GM12891 (cell line): ENCODE results near the gene PCNA.
"Not testable (repeated sequence)": the region's sequence is repeated elsewhere in the genome, so short reads cannot be mapped to it uniquely, and the experiment has no call there.

ENCODE experiments used
- DNase-seq: peaks from one replicate; pipeline ENCODE4 v3.0.0; 2011; ENCODE audit warnings: low spot score; ENCODE audit not compliant: insufficient read length
- FAIRE-seq: peaks from 2 replicates; lab custom pipeline; 2011; peaks lifted over from hg19 to GRCh38; lab: Jason Lieb, UNC
- PAX5 ChIP-seq: IDR thresholded peaks from 2 replicates; pipeline ENCODE4 v1.6.1; 2011; ENCODE audit warnings: low read length, moderate library complexity, mild to moderate bottlenecking; ENCODE audit not compliant: insufficient read depth, severe bottlenecking
- POLR2A ChIP-seq: IDR thresholded peaks from 2 replicates; pipeline ENCODE4 v1.6.1; 2011; ENCODE audit warnings: low read depth, low read length, control low read depth
- POLR2AphosphoS5 ChIP-seq: IDR thresholded peaks from 2 replicates; pipeline ENCODE4 v1.6.1; 2011; ENCODE audit warnings: low read depth, low read length, control low read depth
- POU2F2 ChIP-seq: IDR thresholded peaks from 2 replicates; pipeline ENCODE4 v1.6.1; 2011; ENCODE audit warnings: low read depth, mild to moderate bottlenecking, control low read depth, low read length, moderate library complexity
- SPI1 ChIP-seq: IDR thresholded peaks from 2 replicates; pipeline ENCODE4 v1.6.1; 2011; ENCODE audit warnings: low read depth, low read length, control low read depth
- TAF1 ChIP-seq: IDR thresholded peaks from 2 replicates; pipeline ENCODE4 v1.6.1; 2011; ENCODE audit warnings: low read depth, low read length, control low read depth

The PCNA gene

GRCh38 chr20:5085380-5085779, 34.4 kb downstream of the PCNA start:
- FAIRE-seq, result no peak
- no peak for TF ChIP-seq TAF1
- TF ChIP-seq POLR2A, result no peak
- no peak for TF ChIP-seq POU2F2
- no peak for TF ChIP-seq POLR2AphosphoS5
- TF ChIP-seq SPI1, result no peak
- no peak for TF ChIP-seq PAX5
- DNase-seq, result no peak

GRCh38 chr20:5080384-5080877, 39.3 kb downstream of the PCNA start:
- no peak for DNase-seq
- no peak for FAIRE-seq
- TF ChIP-seq POLR2AphosphoS5 (no peak), SPI1 (peak; percentile 76)

DNA sequence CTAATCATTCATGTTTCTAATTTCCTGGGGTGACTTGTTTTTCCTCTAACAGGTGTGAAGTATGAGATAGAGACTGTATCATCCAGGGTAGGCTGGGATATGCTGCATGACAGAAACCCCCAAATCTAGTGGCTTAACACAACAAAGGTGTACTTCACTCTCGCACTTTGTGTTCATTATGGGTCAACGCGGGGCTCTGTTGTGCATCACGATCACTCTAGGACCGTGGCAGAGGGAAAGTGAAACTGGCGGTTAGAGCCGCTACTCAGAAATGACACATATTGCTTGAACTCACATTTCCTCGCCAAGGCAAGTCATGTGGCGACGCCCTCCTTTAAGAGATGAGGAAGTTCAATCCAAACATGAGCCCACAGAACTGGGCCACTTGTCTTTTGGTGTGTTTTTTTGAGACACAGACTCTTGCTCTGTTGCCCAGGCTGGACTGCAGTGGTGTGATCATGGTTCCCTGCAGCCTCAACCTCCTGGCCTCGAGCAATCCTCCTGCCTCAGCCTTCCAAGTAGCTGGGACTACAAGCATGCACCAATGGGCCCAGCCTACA, 41.3 kb downstream of the PCNA start:
- peak; percentile 54 for DNase-seq
- peak; percentile 96 for FAIRE-seq

DNA sequence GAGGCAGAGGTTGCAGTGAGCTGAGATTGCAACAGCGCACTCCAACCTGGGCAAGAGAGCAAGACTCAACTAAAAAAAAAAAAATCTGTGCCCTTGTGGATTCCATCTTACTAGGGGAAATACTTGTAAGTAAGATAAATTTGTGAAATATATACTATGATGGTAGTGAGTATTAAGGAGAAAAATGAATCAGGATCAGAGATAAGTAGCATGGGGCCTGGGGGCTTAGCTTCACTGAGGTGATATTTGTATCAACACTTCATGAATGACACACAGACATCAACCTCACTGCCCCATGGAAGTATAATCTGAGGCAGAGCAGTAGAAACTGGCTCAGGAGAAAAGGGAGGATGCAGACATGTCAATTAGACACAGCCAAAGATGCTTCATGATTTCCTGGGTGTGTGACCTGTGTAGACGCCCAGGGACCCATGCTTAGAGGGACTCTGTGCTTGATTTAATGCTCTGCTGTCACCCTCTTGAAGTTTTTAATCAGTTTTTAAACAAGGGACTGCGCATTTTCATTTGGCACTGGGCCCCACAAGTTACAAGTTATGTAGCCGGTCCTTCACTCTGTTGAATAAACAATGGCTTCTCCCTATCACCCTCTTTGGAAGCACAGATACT, 41.9 kb downstream of the PCNA start:
- TF ChIP-seq POLR2A, result no peak
- TF ChIP-seq TAF1, result no peak
- TF ChIP-seq PAX5, result no peak
- TF ChIP-seq POLR2AphosphoS5, result no peak
- no peak for TF ChIP-seq POU2F2
- peak; percentile 55 for FAIRE-seq
- DNase-seq, result no peak

More for the DNA sequence above, 41.3 kb downstream of the PCNA start:
- TF ChIP-seq POLR2AphosphoS5 (peak; percentile 54; the same call in 1 of the 2 replicates), PAX5 (peak; percentile 3), POLR2A (no peak), SPI1 (peak; percentile 29; the same call in 1 of the 2 replicates), TAF1 (no peak; the same call in 1 of the 2 replicates), POU2F2 (peak; percentile 83)

- not testable (repeated sequence) for DNase-seq, FAIRE-seq
These were observed 42.8 kb downstream of the PCNA start for GRCh38 chr20:5076913-5077312.

DNA sequence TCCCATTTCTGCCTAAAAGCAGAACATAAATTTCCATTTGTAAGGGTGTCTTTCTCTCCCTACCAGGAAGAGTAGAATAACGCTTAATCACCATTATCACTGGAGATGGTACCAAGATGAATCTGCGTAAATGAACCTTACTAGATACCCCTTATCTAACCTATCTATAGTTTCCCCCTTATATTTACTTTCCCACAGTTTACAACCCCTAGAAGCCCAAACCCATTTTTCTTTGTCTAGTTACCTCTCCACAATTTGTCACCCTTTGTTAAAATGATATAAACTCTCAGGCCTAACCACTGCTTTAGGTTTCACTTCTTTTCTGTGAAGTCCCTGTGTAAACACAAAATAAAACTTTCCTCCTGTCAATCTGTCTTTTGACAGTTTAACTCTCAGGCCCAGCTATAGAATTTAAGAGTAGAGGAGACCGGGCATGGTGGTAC, 45.5 kb downstream of the PCNA start:
- TF ChIP-seq SPI1, result peak; percentile 93
- TF ChIP-seq TAF1, result no peak
- DNase-seq (no peak), FAIRE-seq (peak; percentile 66)

GRCh38 chr20:5073660-5074231, 46.0 kb downstream of the PCNA start:
- peak; percentile 33 for FAIRE-seq
- DNase-seq, result no peak
- TF ChIP-seq SPI1 (no peak), POLR2AphosphoS5 (no peak)

DNA sequence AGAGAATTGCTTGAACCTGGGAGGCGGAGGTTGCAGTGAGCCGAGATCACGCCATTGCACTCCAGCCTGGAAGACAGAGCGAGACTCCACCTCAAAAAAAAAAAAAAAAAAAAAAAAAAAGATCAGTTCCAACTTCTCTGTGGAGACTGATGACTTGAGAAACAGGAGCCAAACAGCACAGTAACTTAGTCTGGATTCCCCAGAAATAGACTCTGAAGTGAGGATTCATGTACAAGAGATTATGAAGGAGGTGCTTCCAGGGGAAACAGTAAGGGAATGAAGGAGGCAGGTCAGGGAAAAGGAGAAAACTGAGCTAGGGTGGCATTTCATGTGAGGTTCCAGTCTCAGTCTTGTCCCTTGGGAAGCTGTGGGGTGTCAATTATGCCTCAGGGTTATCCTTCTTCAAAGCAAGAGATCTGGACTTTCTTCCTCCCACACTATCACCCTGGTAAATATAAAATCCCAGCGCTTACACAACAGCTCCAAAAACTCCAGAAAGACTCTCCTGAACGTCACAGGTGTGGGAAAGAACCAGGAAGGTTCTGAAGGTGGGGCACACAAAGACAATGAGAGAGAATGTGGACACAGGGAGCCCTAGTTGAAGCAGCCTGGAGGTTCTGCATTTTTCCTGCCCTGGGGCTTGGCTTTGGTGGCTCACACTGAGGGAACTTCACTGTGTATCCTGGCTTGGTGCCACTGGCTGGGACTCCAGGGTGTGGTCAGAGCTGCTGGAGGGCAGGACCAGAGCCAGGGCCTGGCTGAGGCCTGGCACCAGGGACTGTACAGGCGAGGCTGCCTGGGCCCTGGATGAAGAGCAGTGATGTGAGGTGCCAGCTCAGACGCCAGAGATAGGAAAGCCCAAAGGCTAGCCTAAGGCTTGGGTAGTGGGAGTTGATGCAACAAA, 46.8 kb downstream of the PCNA start:
- no peak for FAIRE-seq
- TF ChIP-seq TAF1 (no peak), POLR2A (no peak), POLR2AphosphoS5 (no peak), PAX5 (no peak), POU2F2 (no peak), SPI1 (no peak)
- no peak for DNase-seq

DNA sequence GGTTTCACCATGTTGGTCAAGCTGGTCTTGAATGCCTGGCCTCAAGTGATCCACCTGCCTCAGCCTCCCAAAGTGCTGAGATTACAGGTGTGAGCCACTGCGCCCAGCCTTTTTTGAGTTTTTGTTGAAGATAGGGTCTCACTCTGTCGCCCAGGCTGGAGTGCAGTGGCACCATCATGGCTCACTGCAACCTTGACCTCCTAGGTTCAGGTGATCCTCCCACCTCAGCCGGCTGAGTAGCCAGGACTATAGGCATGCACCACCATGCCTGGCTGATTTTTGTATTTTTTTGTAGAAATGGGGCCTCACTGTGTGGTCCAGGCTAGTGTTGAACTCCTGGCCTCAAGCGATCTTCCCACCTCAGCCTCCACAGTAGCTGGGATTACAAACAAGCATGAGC, 47.8 kb downstream of the PCNA start:
- DNase-seq, FAIRE-seq: not testable (repeated sequence)

DNA sequence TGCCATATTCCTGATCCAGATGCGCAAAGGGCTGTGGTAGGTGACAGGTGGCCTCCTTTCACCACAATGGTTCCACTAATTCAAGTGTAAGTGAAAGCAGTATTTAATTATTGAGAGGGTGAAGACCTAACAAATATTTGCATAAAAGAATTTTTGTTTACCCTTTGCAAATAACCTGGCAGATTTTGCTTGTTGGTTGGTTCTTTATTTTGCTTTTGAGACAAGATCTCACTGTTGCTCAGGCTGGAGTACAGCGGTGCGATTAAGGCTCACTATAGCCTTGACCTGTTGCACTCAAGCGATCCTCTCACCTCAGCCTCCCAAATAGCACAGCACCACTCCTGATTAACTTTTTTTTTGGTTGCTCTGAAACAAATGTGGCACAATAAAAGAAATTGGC, 49.2 kb downstream of the PCNA start:
- TF ChIP-seq TAF1 (no peak), PAX5 (no peak), POU2F2 (no peak), POLR2A (no peak), POLR2AphosphoS5 (no peak), SPI1 (no peak)
- no peak for FAIRE-seq

DNA sequence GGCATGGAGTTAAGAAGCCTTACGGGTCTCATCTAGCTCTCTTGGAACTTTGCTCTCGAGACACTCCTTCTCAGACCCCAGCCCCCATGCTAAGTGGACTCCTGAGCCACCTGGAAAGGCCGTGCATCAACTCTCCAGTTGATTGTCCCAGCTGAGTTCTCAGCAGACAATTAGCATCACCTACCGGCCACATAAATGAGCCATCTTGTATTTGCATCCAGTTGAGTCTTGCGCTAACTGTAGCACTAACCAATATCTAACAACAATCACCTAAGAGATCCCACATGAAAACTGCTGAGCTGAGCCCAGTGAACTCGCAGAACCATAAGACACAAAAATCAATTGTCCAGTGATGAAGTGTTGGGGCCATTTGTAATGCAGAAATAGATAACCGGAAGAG, 49.7 kb downstream of the PCNA start:
- FAIRE-seq, result no peak
- no peak for TF ChIP-seq TAF1
- no peak for TF ChIP-seq SPI1
- no peak for TF ChIP-seq PAX5
- TF ChIP-seq POLR2AphosphoS5, result no peak
- no peak for TF ChIP-seq POLR2A
- no peak for TF ChIP-seq POU2F2
- DNase-seq, result no peak

More for the DNA sequence above, 49.2 kb downstream of the PCNA start:
- no peak for DNase-seq
